ENCODE results near the gene COLGALT1. TPM values are rescaled to one million over a fixed set of nuclear protein-coding genes. Genes with fewer than 3 reads are reported as not detected.

Gene COLGALT1
- polyA plus RNA-seq, 3 donors: 66.8 to 176 (median 68.8) TPM

GRCh38 chr19:17625043-17625442, 69.6 kb downstream of the COLGALT1 start:
- no peak for TF ChIP-seq CTCF (IDR thresholded peaks at IDR 0.05)
- Mint-ChIP-seq H3K27me3 (ENCODE audit: low read depth in 3 of 3) (peaks cover 3 to 5% (median 3%) of the 10 kb centered on the region in 3 donors), H3K36me3 (no peaks in the 10 kb centered on the region), H3K9me3 (peaks cover 2 to 7% (median 4%) of the 10 kb centered on the region in 7 donors), H3K27ac (peak overlapping the region in 1 of 7 donors; percentile 5), H3K4me1 (no peaks in the 10 kb centered on the region), H3K4me3 (no peak overlapping the region)
- DNase-seq: no peak
- Histone ChIP-seq H3K27me3 (ENCODE audit: control insufficient read depth in 2 of 2, insufficient read depth in 2 of 2, low read length in 2 of 2) (no peaks in the 10 kb centered on the region), H3K27ac (ENCODE audit: low read depth in 1 of 2, low read length in 2 of 2) (no peak overlapping the region), H4K20me1 (ENCODE audit: insufficient read depth, low read length) (no peaks in the 10 kb centered on the region), H3K4me2 (replicated peaks; ENCODE audit: extremely low read depth, low read length, poor library complexity, severe bottlenecking) (no peak overlapping the region), H3K79me2 (ENCODE audit: insufficient read depth, low read length) (no peaks in the 10 kb centered on the region), H3K36me3 (replicated peaks in 1 of 2; ENCODE audit: control insufficient read depth in 1 of 2, insufficient read depth in 2 of 2, low read length in 2 of 2) (no peaks in the 10 kb centered on the region), H2AFZ (ENCODE audit: insufficient read depth, low read depth, low read length, poor library complexity, severe bottlenecking) (no peak overlapping the region), H3K9ac (ENCODE audit: insufficient read depth, low read length, poor library complexity, severe bottlenecking) (no peak overlapping the region), H3K4me1 (ENCODE audit: control insufficient read depth in 1 of 2, insufficient read depth in 2 of 2, low read length in 2 of 2) (no peaks in the 10 kb centered on the region), H3K4me3 (replicated peaks in 1 of 3; ENCODE audit: low read depth in 2 of 3, low read length in 3 of 3) (no peak overlapping the region), H3K9me3 (replicated peaks in 1 of 2; ENCODE audit: control insufficient read depth in 1 of 2, insufficient read depth in 1 of 2, low read length in 2 of 2) (peaks cover 0 to 6% of the 10 kb centered on the region in 2 donors)
- WGBS (ENCODE audit: insufficient coverage): 100% methylated on average over 1 of the region's 1 CpG
- intact Hi-C loops (cut with micrococcal nuclease): no loop called here

GRCh38 chr19:17625980-17626379, 70.5 kb downstream of the COLGALT1 start:
- Histone ChIP-seq H3K79me2 (ENCODE audit: insufficient read depth, low read length) (no peaks in the 10 kb centered on the region), H3K4me1 (ENCODE audit: control insufficient read depth in 1 of 2, insufficient read depth in 2 of 2, low read length in 2 of 2) (no peaks in the 10 kb centered on the region), H2AFZ (ENCODE audit: insufficient read depth, low read depth, low read length, poor library complexity, severe bottlenecking) (no peak overlapping the region), H3K9me3 (replicated peaks in 1 of 2; ENCODE audit: control insufficient read depth in 1 of 2, insufficient read depth in 1 of 2, low read length in 2 of 2) (peaks cover 0 to 6% of the 10 kb centered on the region in 2 donors), H3K4me2 (replicated peaks; ENCODE audit: extremely low read depth, low read length, poor library complexity, severe bottlenecking) (no peak overlapping the region), H3K4me3 (replicated peaks in 1 of 3; ENCODE audit: low read depth in 2 of 3, low read length in 3 of 3) (no peak overlapping the region), H3K27ac (ENCODE audit: low read depth in 1 of 2, low read length in 2 of 2) (no peak overlapping the region), H3K36me3 (replicated peaks in 1 of 2; ENCODE audit: control insufficient read depth in 1 of 2, insufficient read depth in 2 of 2, low read length in 2 of 2) (no peaks in the 10 kb centered on the region), H3K27me3 (ENCODE audit: control insufficient read depth in 2 of 2, insufficient read depth in 2 of 2, low read length in 2 of 2) (no peaks in the 10 kb centered on the region), H3K9ac (ENCODE audit: insufficient read depth, low read length, poor library complexity, severe bottlenecking) (no peak overlapping the region), H4K20me1 (ENCODE audit: insufficient read depth, low read length) (no peaks in the 10 kb centered on the region)
- peaks cover 2 to 5% (median 3%) of the 10 kb centered on the region in 3 donors for H3K27me3 Mint-ChIP-seq (ENCODE audit: low read depth in 3 of 3)
- H3K4me1 Mint-ChIP-seq: no peaks in the 10 kb centered on the region
- no peaks in the 10 kb centered on the region for H3K36me3 Mint-ChIP-seq
- peaks cover 2 to 7% (median 4%) of the 10 kb centered on the region in 7 donors for H3K9me3 Mint-ChIP-seq
- no peak overlapping the region for H3K27ac Mint-ChIP-seq
- H3K4me3 Mint-ChIP-seq: no peak overlapping the region
- intact Hi-C loops (cut with micrococcal nuclease): no loop called here
- 81% methylated on average over 2 of the region's 2 CpGs for WGBS (ENCODE audit: insufficient coverage)
- no peak for DNase-seq
- no peak for TF ChIP-seq CTCF (IDR thresholded peaks at IDR 0.05)

All from CD14-positive monocyte (primary cell).